H4 (cell line): ENCODE measurements around the gene CRYBB3. TPM values are rescaled to one million over a fixed set of nuclear protein-coding genes. Genes with fewer than 3 reads are reported as not detected.
"Not testable (repeated sequence)": the region's sequence is repeated elsewhere in the genome, so short reads cannot be mapped to it uniquely, and the experiment has no call there.

Source experiments
- DNase-seq: peaks from one replicate; pipeline ENCODE4 v3.0.0-alpha.2; 2015; ENCODE audit warnings: low spot score
- total RNA-seq: library from RNA; depleted of rRNA; stranded (reverse); fragments of >200 nt; shearing (Covaris generic); gene quantifications from 2 replicates; pipeline ENCODE4 v1.2.3, GENCODE V29; 2014

The CRYBB3 gene
- total RNA-seq, 1 experiment from 2014 or later: not detected

DNA sequence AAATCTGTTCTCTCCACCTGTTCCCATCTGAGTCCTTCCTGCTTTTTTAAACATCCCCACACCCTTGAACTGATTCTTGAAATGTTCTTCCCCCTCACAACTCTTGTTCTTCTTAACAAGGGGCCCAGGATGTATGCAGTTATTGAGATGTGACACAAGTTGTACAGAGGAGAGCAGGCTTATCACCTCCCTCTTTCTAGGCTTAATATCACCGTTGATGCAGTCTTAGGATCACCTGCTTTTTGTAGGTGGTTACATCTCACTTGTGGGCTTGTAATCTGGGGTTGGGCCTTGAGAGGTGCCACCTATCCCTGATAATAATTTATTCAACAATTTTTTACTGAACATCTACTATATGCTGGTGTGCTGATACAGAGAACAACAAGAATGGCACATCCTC, 6.2 kb downstream of the CRYBB3 start:
- DNase-seq: no peak

DNA sequence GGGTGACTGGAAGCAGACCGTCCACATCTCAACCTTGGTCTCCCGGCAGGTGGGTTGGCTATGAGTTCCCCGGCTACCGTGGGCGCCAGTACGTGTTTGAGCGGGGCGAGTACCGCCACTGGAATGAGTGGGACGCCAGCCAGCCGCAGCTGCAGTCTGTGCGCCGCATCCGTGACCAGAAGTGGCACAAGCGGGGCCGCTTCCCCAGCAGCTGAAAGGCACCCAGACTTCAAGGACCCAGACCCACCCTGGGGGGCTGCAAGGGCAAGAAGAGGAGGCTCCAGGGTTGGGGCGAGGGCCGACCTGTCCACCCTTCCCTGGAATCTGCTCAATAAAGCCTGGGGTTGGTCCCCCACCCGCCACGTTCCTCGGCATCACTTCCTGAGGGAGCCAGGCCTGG, 7.3 kb downstream of the CRYBB3 start:
- DNase-seq: no peak

DNA sequence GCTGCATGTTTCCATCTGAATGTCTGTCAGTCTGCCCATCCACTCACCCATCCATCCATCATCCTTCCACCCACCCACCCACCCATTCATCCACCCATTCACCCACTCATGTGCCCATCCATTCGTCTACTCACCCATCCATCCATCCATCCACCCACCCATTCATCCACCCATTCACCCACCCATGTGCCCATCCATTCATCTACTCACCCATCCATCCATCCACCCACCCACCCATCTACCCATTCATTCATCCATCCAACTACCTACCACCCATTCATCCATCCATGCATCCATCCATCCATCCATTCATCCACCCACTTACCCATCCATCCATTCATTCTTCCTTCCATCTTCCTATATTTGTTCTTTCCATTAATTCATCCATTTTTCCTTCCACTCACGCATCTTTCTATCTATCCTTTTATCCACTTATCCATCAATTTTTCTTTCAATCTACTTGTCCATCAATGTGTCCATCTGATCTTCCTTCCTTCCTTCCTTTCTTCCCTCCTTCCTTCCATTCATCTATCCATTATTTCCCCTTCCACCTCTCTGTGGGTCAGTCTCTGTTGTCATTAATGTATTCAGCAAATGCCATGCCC, 8.0 kb downstream of the CRYBB3 start:
- DNase-seq: no peak

DNA sequence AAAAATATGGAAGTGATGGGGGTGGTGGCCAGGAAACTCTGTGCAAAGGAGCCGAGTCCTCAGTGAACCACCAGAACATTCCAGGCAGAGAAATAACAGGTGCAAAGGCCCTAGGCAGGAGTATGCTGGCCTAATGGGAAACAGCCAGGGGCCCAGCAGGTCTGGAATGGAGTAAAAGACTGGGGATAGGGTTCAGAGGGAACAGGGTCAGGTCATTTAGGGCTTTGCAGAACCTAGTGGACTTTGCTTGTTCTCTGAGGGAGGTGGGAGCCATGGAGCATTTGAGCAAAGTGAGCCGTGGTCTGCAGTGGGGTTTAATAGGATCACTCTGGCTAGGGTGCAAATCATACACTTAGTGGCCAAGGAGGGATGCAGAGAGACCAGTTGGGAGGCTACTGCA, 8.7 kb downstream of the CRYBB3 start:
- no peak for DNase-seq

DNA sequence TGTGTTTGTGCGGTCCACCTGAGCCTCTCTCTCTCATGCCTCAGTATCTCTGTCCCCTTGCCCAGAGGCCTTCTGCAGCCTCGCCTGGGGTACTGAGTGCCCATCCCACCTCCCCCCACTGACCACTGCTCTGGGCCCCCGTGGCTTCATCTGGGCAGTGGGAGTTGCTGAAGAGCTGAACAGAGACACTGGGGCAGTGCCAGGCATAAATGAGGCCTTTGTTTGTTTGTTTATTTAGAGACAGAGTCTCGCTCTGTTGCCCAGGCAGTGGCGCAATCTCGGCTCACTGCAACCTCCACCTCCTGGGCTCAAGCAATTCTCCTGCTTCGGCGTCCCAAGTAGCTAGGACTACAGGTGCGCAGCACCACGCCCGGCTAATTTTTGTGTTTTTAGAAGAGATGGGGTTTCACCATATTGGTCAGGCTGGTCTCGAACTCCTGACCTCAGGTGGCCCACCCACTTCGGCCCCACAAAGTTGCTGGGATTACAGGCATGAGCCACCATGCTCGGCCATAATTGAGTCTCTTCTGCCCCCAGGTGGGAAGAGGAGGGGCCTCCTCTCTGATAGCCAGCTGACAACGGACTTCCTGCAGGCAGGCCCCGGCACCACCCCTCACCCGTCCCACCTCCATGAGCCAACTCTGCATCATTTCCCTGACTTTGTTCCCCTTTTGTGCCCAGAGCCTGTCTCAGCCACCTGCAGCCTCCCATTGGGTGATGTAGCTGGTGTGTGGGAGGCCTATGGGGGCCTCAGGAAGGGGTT, 9.3 kb downstream of the CRYBB3 start:
- no peak for DNase-seq

DNA sequence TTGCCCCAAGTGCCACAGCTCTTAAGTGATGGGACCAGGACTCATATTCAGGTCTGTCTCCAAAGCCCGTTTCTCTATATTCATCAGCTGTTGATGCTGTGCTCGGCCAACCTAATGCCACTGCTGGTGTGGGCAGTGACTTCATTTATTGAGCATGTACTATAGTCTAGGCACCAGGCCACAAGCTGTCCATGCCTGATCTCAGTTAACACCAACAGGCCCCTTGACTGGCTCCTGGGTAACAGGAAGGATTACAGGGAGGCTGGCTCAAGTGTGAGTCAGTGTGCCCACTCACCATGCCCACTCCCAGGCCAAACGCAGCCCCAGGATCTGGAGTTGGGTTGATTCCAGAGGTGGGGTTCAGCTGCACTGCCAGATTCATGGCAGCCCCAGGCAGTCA, 11.1 kb downstream of the CRYBB3 start:
- no peak for DNase-seq

DNA sequence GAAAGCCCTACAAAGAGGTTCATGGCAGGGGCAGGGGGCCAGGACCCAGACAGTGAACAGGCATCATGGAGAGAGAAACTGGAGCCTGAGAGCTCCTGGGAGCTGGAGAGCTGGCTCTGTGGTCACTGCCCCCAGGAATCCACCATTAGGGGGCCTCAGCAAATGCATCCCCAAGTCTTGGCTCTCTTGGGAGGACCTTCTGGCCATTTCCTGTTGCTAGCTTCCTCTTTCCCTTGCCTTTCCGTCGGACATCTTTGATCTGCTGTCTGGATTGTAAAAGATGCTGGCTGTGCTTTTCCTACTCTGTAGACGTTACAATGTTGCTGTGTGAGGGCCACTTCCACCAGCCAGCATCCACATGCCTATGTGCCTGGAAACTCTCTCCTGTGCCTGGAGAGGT, 12.7 kb downstream of the CRYBB3 start:
- DNase-seq: no peak

DNA sequence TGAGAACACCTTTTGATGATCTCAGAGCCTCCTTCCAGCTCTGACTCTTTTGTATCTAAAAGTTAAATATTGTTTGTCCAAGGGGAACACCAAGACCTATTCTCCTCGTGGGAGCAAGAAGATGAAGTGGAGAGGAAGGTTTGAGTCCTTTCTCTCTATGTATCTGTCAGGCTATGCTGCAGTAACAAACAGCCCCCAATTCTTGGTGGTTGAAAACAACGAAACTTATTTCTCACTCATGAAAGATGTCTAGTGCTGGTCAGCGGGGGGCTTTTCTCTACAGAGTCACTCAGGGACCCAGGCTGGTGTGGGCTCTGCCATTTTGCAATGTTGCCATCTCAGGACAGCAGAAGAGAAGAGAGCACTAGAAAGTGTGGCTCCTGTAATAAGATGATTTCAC, 13.6 kb downstream of the CRYBB3 start:
- DNase-seq: no peak

DNA sequence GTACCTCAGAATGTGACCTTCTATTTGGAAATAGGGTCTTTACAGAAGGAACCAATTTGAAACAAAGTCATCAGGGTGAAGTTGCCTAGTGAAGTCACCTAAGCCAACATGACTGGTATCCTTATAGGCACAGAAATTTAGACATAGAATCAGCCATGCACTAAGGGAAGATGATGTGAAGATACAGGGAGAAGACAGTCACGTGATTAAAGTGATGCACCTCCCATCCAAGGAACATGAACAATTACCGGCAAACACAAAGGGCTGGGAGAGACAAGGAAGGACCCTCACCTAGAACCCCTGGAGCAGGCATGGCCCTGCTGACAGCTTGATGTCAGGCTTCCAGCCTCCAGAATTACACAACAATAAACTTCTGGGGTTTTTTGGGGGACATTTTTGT, 16.6 kb downstream of the CRYBB3 start:
- DNase-seq: no peak

DNA sequence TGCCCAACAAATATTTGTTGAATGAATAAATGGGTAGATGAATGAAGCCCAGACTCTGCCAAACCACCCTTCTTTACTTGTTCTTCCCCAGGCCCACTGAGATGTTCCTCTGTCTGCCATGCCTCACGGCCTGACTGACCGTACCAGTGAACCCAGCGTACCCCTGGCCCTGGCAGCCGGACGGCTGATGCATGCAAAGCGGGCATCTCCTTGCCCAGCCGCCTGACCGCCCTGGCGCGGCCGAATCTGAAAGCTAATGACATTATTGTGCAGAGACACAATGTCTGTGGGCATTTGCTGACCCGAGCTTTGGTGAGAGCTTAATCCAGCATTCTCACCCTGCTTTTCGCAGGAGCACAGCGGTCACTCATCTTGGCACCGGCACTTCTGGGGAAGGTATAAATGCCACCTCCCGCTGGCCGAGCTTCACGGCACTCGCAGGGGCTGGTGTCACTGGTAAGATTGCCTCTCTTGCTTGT, 19.6 kb downstream of the CRYBB3 start, which contains the start of gene CRYBB2:
Gene CRYBB2 (plus strand): TSS at position 429 of the 479 bp plus-strand sequence. CDS start 1,791 bp downstream, outside the sequence.
- no peak for DNase-seq

DNA sequence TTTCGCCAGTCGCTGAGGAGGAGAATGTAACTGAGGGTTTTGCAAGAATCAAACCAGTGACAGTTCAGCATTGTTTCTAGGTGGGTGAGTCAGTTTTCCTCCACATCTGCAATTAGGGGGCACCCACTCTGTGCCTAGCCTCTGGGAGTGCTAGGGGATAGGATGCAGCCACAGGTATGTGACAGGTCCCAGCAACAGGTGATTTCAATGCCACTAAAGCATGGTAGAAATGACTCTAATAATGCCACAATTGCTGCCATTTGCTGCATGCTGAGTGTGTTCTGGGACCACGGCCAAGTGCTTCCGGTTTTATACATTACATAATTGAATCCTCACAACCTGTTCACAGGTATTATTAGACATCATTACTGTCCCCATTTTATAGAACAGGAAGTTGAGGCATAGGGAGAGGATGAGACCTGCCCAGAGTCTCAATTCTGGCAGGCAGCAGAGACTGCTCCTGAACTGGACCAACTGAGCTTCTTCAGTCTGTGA, 20.3 kb downstream of the CRYBB3 start:
- no peak for DNase-seq

DNA sequence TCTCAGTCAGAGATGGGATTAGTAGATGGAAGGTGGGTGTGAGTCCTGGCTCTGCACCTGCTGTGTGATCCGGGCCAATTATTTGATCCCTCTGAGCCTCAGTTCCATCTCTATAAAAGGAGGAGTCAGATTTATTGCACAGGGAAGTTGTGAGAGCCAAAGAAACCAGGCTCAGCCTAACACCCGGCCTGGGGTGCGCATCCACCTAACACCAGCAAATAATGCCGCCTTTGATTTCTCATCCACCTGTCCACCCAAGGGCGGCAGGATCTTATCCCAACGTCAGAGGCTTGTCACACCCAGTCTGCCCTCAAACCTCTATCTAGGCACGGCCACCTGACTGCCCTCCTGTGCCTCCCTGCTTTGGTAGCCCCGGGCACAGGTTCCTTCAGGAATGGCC, 22.1 kb downstream of the CRYBB3 start:
- DNase-seq: no peak

DNA sequence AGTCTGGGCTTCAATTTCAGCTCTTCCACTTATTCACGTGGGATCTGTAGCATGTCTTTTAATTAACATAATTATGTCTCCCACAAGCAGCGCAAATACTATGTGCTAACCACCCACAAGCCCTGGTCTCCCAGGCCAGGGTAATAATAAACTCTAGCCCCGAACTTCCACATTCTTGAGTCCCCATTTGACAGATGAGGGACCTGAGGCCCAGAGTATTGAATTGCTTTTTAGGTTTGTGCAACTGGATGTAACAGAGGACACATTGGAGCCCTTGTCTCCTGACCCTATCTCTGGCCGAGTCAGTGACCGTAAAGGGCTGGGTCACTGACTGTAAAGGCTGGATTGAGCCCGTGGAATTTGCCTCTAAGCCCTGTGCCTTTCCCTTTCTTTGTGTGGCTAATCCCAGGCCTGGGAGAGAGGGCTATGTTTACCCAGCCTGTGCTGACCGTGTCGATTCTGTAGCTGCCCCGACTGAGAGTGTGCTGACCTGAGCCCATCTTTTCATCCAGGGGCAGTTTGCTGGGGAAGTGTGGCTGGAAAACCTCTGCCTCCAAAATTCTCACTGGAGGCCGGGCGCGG, 23.7 kb downstream of the CRYBB3 start:
- no peak for DNase-seq

DNA sequence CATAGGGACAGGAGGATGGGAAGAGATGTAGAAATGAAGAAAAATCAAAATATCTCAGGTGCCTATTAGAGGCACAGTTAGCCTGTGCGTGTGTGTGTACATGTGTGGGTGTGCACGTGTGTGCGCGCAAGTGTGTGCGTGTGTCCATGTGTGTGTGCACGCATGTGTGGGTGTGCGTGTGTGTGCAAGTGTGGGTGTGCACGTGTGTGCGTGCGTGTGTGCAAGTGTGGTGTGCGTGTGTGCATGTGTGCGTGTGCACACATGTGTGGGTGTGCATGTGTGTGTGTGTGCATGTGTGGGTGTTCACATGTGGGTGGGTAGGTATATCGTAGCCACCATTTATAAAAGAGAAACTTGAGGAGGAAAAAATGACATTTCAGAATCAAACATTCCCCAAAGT, 29.2 kb downstream of the CRYBB3 start:
- no peak for DNase-seq

DNA sequence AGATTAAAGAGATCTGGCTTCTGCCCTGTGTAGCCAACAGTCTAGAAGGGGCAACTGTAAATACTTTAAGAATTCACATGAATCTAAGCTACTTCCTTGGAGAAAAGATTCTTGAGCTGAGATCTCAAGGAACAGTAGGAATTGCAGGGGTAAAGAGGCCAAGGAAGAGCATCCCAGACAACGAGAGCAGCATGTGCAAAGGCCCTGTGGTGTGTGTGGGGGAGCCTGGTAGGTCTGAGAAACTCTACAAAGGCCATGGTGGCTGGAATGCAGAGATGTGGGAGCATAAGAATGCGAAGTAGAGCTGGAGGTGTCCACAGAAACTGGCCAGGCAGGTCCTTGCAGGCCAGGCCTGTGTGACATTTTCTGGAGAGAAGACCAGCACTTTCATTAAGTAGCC, 31.1 kb downstream of the CRYBB3 start:
- not testable (repeated sequence) for DNase-seq

DNA sequence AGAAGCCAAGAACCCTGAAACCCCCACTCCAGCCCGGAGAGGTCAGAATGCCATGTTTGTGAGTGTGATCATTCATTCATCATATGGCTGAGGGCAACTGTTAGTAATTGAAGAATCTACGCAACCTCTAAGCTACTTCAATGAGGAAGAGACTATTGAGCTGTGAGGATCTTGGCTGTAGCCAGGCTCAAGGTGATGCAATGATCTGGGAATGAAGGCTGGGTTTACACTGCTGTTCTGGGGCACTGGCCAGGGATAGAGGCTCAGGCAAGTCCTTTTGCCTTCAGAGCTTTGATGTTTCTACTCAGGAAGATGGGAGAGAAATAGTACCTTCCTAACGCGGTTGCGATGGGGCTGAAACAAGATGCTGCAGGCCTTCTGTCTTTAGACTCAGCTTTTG, 32.6 kb downstream of the CRYBB3 start:
- DNase-seq: no peak

DNA sequence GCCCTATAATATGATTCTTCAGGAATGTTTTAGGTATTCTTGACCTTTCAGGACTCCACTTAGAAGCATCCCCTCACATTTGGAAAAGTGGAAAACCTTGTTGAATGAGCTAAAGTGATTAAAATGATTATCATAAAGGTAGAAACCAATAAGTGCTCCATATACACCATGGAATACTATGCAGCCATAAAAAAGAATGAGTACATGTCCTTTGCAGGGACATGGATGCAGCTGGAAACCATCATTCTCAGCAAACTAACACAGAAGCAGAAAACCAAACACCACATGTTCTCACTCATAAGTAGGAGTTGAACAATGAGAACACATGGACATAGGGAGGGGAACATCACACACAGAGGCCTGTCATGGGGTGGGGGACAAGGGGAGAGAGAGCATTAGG, 34.0 kb downstream of the CRYBB3 start:
- DNase-seq: not testable (repeated sequence)

DNA sequence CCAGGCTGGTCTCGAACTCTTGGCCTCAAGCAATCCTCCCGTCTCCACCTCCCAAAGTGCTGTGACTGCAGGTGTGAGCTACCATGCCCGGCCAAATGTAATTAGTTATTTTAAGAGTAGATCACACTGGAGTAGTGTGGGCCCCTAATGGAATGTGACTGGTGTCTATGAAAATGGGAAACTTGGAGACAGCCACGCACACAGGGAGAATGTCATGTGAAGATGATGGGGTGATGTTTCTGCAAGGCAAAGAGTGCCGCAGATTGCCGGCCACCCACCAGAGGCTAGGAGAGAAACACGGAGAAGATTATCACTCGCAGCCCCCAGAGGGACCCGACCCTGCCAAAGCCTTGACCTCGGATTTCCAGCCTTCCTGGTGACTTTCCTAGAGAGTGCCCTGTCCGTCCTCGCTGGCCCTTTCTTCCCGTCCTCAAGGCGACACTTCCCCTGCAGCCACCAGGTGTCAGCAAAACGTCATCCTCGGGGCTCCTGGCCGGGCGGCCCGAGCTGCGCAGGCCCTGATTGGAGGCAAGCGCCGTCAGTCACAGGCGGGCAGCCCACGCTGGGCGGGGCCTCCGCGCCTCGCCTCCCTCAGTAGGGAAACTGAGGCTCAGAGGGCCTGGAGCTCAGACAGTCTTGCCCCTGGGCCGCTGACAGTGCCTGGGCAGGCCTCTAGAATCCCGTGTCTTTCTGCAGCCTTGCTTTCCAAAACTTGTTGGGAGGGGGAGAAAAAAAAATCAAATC, 36.1 kb downstream of the CRYBB3 start:
- DNase-seq: peak; percentile 68

DNA sequence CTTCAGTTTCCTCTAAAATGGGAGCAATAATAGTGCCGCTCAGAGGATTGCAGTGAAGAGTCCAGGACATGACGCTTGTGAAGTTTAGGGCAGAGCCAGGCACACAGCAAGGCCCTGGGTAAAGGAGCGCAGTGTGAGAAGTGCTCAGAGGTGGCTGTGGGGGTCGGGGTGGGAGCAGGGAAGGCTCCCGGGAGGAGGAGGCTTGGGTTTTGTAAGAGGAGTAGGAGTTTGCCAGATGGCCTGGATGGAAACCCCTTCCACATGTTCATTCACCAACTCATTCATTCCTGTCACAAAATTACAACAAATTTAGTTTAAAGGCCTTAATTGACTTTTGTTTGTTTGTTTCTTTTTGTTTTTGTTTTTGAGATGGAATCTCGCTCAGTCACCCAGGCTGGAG, 36.8 kb downstream of the CRYBB3 start:
- no peak for DNase-seq

DNA sequence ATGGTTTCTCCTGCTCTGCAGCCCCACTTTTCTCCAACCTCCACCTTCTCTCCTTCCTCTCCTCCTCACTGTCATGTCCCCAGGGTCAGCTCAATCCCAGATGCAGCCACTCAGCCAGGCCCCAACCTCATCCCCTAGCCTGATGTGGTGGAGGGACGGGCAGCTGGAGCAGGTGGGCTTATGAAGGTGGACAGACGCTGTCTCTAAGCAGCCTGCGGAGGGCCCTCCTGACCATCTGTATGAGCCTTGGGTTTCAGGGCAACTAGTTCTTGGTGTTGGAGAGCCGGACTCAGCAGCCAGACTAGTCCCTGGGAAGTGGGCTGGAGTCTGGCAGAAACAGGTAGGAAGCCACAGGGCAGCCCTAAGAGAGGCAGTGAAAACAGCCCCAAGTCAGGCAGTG, 37.8 kb downstream of the CRYBB3 start:
- DNase-seq: no peak

DNA sequence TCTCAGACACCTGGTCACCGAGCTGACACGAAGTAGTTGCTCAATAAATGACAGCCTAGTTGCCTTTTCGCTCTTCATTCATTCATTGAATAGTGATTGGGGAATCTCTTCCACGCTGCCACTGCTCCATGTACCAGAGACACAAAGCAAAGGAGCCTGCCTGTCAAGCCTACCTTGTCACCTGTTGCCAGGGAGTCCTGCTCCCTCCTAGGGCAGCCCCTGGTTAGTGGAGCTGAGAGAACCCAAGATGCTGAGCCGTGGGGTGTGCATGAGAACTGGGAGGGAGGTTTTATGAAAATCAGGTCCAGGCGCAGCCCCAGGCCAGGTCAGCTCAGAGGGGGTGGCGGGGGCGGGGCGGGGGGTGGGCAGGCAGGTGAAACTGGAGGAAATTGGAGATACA, 38.4 kb downstream of the CRYBB3 start:
- not testable (repeated sequence) for DNase-seq

DNA sequence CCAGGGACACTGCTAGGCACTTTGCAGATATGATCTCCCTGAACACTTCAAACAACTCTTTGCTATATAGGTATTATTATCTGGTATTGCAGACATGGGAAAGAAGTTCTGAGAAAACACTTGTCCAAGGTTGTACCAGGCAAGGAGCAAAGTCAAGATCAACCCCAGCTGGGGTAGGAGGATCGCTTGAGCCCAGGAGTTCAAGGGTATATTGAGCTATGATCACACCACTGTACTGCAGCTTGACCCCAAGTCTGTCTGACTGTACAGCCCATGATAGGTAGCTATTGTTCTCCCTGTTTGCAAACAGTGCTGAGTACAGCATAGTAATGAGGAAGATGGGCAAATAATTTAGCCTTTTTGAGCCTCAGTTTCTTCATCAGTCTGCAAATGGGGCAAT, 55.5 kb downstream of the CRYBB3 start:
- DNase-seq: not testable (repeated sequence)
